Fibroblast of villous mesenchyme (primary cell): ENCODE results near the gene NUP155. TPM values are rescaled to one million over a fixed set of nuclear protein-coding genes. Genes with fewer than 3 reads are reported as not detected.
"Not testable (repeated sequence)": the region's sequence is repeated elsewhere in the genome, so short reads cannot be mapped to it uniquely, and the experiment has no call there.

Experiments used
- DNase-seq: peaks from one replicate; pipeline ENCODE4 v3.0.0-alpha.2; 2010; ENCODE audit warnings: low read depth
- H3K4me3 ChIP-seq: 2 replicates; pipeline ENCODE4 v1.5.1; 2011; ENCODE audit warnings: low read depth, mild to moderate bottlenecking, low read length
- total RNA-seq: library from RNA; depleted of rRNA; stranded (reverse); fragments of >200 nt; gene quantifications from 2 replicates; pipeline ENCODE4 v1.2.3, GENCODE V29; 2012
- TF ChIP-seq, protein P1 (sequence below): IDR thresholded peaks from 2 replicates; pipeline ENCODE4 v1.5.1; 2012; ENCODE audit warnings: low read depth, mild to moderate bottlenecking, low read length; ENCODE audit not compliant: insufficient read depth

The NUP155 gene
- total RNA-seq, 1 donor = 41.9 TPM

DNA sequence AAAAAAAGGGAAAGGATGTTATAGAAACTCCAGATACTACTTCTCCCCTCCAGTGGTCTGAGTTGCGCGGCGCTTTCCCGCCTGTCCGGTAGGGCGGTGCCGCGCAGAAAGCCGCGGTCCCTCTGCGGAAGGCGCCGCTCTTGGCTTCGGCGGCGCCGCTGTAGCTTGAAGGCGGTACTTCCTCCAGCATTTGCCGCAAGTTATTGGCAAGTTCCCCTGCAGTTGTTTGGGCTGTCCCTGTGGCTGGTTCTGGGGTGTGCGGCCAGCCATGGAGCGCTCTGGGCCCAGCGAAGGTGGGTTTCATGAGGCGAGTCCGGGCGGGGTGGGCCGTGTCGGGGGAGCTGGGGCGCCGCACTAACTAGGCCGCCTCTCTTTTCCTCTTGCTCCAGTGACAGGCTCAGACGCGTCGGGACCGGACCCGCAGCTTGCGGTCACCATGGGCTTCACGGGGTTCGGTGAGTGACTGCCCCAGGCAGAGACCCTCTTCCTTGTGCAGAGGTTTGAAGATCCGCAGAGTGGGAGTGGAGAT, 8.3 kb upstream of the NUP155 start, which contains the start of gene WDR70:
Gene WDR70 (plus strand): TSS at position 219 of the 529 bp plus-strand sequence. CDS start 50 bp downstream, at position 269.
- peak within 1 kb of the TSS; percentile 81 for H3K4me3 ChIP-seq
- peak; percentile 90 for DNase-seq
- TF ChIP-seq, protein P1, sequence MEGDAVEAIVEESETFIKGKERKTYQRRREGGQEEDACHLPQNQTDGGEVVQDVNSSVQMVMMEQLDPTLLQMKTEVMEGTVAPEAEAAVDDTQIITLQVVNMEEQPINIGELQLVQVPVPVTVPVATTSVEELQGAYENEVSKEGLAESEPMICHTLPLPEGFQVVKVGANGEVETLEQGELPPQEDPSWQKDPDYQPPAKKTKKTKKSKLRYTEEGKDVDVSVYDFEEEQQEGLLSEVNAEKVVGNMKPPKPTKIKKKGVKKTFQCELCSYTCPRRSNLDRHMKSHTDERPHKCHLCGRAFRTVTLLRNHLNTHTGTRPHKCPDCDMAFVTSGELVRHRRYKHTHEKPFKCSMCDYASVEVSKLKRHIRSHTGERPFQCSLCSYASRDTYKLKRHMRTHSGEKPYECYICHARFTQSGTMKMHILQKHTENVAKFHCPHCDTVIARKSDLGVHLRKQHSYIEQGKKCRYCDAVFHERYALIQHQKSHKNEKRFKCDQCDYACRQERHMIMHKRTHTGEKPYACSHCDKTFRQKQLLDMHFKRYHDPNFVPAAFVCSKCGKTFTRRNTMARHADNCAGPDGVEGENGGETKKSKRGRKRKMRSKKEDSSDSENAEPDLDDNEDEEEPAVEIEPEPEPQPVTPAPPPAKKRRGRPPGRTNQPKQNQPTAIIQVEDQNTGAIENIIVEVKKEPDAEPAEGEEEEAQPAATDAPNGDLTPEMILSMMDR = peak; percentile 54

DNA sequence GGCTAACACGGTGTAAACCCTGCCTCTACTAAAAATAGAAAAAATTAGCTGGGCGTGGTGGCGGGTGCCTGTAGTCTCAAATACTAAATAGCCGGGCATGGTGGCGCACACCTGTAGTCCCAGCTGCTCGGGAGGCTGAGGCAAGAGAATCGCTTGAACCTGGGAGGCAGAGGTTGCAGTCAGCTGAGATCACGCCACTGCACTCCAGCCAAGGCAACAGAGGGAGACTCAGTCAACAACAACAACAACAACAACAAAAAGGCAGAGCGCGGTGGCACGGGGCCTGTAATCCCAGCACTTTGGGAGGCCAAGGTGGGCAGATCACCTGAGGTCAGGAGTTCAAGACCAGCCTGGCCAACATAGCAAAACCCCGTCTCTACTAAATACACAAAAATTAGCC, 7.2 kb upstream of the NUP155 start:
- not testable (repeated sequence) for DNase-seq, H3K4me3 ChIP-seq

DNA sequence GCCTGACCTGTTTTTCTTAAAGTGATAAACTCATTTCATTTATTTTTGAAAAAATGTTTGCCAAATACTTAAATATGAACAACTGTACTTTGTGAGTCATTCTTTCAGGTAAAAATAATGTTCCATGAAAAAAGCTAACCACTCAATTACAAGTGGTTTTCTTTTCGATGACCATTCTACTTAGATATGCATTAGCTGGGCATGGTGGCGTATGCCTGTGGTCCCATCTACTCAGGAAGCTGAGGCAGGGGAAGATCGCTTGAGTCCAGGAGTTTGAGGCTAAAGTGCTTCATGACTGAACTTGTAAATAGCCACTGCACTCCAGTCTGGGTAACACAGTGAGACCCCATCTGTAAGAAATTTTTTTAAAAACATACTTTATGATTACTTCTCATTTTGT, 4.2 kb upstream of the NUP155 start:
- no peak for DNase-seq
- no peak overlapping the region for H3K4me3 ChIP-seq
- TF ChIP-seq, protein P1 = no peak

DNA sequence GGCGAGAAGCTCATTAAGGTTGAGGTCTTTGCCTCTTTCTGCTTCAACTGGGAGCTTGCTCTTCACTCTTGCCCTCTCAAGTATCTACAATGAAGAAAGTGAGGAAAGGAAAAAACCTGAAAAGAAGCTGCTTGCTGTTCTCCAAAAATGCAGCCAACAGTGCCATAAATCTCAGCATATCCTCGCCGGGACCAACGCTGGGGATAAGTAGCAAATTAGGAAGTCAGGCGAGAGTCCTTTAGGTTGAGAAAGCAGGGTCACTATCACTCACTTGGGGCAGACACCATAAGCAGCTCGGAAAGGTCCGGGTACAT, 399 bp downstream of the NUP155 start:
- peak overlapping the region; percentile 74 for H3K4me3 ChIP-seq
- no peak for DNase-seq
- TF ChIP-seq, protein P1 = no peak

DNA sequence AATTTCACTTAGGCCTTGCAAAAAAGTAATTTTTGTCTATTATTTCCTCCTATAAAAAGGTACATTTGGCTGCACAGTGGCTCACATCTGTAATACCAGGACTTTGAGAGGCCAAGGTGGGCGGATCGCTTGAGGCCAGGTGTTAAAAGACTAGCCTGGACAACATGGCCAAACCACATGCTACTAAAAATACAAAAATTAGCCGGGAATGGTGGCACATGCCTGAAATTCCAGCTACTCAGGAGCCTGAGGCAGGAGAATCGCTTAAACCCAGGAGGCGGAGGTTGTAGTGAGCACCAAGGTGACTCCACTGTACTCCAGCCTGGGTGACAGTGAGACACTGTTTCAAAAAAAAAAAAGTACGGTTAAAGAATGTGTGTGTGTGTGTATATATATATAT, 15.7 kb downstream of the NUP155 start:
- H3K4me3 ChIP-seq = no peak overlapping the region
- TF ChIP-seq, protein P1 = no peak
- no peak for DNase-seq

DNA sequence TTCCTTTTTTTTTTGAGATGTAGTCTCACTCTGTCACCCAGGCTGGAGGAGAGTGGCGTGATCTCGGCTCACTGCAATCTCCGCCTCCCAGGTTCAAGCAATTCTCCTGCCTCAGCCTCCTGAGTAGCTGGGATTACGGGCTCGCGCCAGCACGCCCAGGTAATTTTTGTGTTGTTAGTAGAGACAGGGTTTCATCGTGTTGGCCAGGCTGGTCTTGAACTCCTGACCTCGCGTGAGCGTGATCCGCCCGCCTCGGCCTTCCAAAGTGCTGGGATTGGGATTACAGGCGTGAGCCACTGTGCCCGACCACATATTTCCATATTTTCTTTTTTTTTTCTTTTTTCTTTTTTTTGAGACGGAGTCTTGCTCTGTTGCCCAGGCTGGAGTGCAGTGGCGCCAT, 28.2 kb downstream of the NUP155 start:
- DNase-seq = not testable (repeated sequence)

DNA sequence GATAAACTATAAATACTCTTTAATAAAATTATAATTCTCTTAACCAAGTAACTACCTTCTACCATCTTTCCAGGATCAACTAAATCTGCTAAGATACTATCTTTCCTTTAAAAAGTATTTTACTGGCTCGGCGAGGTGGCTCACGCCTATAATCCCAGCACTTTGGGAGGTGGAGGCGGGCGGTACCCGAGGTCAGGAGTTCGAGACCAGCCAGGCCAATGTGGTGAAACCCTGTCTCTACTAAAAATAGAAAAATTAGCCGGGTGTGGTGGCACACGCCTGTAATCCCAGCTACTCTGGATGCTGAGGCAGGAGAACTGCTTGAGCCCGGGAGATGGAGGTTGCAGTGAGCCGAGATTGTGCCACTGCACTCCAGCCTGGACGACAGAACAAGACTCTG, 36.2 kb downstream of the NUP155 start:
- not testable (repeated sequence) for DNase-seq

More for the DNA sequence above, 28.2 kb downstream of the NUP155 start:
- not testable (repeated sequence) for H3K4me3 ChIP-seq

DNA sequence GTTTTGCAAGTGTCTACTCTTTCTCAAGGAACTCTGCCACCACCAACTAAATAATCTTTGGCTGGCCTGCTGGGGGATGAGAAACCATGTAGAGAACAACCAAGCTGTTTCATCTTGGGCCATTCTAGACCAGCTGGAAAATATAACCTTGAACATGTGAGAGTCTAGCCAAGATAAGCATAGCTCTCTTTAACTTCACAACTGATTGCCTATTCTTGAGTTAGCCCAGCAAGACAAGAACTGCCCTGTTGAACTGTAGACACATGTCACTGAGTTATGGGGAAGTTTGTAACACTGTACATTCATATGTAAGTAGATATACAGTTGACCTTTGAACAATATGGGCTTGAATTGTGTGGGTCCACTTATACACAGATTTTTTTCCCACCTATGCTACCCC, 44.4 kb downstream of the NUP155 start:
- TF ChIP-seq, protein P1 = no peak
- no peak for DNase-seq
- H3K4me3 ChIP-seq = no peak overlapping the region

More for the DNA sequence above, 36.2 kb downstream of the NUP155 start:
- H3K4me3 ChIP-seq = not testable (repeated sequence)
